Activated CD4-positive, alpha-beta T cell treated with anti-CD3 and anti-CD28 coated beads, Interleukin-2, amount 50 U/mL, for 24 hours (primary cell): ENCODE measurements around the gene POFUT2.
"Not testable (repeated sequence)": the region's sequence is repeated elsewhere in the genome, so short reads cannot be mapped to it uniquely, and the experiment has no call there.

Source experiments
- DNase-seq, 2 donors: peaks; one replicate each; pipeline ENCODE4 v3.0.0-alpha.2; 2020; ENCODE audit warnings: low read depth in 1 of 2, low spot score in 1 of 2

Gene POFUT2

DNA sequence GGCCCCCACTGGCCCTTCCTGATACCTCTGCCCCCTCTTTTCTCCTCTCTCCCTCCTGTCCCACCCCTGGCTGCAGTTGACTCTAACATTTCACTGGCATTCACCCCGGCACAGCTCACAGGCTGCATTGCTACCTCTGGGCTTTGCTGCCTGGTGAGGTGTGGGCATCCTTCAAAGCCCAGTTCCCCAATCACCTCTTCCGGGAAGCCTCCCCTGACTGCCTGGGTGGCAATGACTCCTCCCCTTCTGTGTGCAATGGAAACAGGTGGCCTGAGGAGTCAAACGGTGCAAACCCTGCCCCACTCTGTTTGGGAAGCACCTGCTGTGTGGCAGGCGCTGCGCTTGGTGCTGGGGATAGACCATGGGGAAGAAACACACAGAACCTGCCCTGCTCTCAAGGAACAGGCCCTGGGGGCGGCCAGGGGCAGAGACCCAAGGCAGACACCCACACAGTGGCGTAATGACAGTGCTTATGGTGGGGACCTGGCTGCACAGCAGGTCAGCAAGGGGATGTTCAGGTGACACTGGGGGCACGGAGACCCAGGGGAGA lies 39.3 kb upstream of the POFUT2 start:
- DNase-seq, result no peak

DNA sequence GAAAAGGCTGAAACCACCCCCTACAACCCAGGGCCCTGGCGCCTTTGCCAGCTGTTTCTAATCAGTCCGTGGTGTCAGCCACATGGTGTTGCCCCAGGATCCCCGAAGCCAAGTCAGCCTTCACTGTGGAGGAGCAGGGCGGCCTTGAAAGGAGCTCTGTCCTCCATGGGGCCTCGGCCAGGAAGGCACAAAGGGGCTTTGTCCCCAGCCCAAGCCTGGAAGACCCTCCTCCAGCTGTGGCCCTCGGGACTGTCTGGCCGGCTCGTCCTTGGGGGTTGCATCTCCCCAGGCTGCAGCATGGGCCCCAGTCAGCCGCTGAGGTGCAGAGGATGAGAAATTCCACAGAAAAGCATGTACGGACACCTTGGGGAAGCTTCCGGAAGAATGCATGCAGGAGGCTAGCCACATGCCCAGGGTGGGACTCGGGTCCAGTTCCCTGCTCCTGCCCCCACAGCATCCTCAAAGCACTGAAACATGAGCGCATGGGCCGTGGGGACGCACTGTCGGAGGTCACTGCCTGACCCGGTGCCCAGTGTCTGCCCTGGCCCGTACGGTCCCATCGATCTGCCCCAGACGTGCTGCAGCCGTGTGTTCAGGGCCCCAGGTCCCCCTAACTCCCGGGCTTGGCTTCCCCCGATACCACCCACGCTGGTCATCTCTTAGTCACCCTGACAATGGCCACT lies 38.6 kb upstream of the POFUT2 start:
- DNase-seq, result no peak

DNA sequence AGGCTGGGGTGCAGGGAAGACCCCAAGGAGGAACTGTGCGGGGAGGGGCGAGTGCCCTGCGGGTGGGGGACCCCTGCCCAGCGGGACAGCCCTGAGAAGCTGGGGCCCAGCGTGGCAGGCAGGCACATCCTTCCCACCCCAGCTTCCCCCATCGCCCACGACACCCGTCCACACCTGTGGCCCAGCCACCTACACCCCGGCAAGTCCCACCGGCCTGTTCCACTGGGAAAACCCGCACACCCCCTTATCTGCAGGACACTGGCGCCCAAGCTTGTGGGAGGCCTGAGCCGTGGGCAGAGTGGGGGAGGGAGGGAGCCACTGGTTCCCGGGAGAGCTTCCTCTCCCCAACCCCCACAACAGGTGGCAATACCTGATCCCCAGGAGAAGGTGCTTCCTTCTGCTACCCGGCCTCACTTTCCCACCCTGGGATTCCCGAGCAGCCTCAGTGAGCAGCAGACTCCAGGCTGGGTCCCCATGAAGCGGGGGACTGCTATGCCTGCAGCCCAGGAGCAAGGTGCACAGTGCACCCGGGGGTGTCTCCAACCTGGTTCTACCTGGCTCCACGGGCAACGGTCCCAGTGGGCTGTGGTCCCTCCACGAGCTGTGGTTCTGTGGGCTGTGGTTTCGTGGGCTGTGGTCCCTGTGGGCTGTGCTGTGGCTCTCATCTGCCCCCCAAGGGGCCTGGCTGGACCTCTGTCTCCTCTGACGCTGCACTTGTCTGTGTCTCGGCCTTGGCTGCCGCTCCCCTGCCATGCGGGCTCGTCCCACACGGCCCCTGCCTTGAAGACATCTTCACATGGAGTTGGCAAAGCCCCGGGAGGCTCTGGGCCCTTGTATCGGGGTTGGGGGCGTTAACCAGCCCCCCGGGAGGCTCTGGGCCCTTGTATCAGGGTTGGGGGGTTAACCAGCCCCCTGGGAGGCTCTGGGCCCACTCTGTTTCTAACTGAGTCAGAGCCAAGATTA lies 37.8 kb upstream of the POFUT2 start:
- no peak for DNase-seq

DNA sequence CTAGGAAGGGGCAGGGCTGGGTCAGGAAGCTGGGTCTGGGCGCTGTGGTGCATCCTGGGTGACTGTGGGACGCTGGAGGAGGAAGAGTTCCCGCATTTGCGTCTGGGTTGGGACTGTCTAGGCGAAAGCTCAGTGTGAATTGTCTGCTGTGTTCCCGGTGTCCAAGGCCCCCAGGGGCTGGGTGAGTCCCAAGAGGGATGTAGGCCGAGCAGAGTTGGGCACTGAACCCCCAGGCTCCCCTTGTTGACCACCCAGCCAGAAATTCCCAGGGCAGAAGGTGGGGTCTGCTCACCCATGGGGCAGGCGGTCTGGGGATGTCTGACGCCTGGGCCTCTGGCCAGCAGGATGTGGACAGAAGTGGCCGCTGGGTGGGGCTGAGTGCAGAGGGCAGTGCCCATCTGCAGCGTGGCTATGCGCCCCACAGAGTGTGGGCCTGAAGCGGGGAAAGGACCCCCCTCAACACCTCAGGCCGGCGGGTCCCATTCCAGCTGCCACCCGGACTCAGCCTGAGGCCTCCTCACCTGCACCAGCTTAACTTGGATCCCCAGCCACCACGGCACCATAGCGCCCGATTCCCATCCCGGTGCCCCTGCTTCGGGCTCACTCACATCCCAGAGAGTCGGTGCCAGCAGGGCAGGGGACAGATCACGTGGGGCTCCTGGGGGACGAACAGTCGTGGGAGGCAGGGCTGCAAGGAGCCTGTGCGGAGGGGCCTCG lies 37.0 kb upstream of the POFUT2 start:
- DNase-seq, result no peak

DNA sequence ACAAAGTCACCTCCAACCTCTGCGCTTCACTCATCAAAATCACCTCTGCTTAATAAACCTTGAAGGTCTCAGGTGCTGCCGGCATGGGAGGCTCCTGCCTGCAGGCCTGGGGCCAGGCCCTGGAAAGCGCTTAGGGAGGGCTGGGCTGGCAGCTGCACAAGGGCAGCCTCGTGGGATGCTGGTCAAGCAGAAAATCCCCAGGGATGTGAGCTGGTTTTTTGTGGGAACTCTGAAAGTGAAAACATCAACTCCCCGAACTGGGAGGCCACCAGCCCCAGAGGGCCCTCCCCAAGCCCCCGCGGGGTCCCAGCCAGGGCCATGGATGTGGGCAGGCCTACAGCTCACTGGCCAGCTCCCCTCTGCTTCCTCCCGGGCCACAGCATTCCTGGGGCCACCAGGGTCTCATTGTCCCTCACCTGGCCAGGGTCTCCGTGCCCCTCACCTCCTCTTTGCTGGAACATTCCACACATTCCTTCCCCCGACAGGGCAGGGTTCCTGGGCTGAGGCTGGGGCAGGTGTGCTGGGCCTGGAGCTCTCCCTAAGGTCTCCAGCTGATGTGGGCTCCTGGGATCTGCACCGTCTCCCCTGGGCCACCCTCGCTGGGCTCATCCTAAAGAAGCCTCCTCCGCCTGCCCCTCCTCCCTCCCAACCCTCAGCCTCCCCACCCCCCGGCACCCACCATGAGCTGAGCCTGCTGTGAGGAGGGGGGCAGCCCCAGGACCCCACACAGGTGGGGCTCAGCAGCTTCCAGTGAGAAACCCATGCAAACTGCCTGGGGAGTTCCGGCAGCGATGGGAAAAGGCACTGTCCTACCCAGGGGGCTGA lies 36.0 kb upstream of the POFUT2 start:
- DNase-seq, result no peak

DNA sequence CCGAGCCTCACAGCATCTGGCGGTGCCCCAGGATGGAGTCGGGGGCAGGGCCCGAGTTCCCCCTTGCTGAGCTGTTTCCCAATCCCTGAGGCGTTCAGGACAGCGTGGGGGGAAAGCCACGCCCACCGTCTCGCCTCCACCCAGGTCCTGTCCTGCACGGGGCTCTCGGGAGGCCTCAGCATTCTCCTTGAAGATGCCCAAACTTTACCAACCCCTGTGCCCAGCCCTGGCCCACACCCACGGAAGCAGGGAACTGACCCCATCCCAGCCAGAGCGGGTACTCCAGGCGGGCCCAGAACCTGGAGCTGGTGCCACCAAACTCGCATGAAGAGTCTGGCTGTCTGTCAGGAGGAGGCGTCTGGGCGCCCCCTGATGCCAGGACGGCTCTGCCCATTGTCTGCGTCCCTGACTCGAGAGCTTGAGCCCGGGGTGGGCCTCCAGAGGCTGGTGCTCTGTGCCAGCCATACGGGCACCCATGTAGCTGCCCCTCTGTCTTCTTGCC lies 35.3 kb upstream of the POFUT2 start:
- DNase-seq, result no peak

DNA sequence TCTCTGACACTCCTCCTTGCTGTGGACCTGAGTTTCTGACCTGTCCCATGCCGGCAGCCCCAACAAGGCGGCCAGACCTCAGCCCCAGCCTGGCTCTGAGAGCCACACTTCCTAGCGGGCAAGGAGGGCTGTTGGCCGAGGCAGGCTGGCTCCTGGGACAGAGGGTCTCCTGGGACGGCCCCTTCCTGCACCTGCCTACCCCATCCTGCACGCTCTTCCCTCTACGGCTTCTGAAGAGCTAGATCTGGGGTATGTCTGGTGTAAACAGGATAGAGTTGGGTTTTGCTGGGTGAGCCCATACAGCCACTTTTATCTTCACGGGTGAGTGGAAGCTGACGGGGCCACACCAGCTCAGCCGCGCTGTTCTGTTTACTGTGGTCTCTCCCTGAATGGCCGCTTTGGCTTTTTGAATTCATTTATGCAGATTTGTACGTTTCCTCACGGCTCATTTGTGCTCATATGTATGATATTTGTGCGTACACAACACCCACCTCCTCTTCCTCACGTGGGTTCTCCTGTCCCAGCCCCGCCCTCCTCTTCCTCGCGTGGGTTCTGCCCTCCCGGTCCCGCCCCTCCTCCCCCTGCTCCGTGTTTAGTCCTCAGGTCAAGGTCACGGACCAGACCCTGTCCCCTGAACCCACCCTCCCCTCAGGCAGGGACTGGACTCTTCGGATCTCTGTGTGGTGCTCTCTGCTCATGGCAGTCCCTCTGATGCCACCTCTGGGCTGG lies 34.7 kb upstream of the POFUT2 start:
- no peak for DNase-seq

DNA sequence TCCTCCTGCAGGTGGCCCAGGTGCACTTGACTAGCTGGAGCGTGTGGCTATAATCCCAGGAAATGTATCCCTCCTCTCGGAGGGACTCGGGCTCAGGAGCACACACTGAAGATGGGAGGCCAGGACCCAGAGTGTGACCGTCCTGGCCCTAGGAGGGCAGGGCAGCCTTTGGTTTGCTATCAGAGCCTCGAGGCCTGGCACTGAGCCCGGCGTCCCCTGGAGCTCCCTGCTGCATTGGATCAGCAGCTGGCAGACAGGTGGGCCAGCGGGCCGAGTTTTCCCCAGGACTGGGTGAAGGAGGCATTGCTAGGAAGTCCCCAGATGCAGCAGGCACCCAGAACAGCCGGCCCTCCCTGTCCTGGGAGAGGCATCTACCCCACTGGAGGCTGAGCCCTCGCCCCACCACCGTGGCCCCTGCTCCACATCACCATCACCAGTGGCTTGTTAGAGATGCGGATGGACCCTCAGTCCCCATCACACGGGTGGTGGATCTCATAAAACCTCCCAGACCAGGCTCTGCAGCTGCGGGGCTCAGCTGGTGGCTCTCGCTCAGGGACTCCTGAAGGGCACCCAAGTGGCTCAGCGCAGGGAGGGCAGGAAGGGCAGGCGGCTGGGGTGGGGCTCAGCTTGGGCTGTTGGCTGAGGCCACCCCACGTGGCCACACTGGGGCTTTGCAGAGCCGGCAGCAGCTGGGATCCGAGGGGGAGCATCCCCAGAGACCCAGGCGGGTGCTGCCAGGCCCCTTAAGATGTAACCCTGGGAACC lies 32.7 kb upstream of the POFUT2 start:
- DNase-seq, result no peak

DNA sequence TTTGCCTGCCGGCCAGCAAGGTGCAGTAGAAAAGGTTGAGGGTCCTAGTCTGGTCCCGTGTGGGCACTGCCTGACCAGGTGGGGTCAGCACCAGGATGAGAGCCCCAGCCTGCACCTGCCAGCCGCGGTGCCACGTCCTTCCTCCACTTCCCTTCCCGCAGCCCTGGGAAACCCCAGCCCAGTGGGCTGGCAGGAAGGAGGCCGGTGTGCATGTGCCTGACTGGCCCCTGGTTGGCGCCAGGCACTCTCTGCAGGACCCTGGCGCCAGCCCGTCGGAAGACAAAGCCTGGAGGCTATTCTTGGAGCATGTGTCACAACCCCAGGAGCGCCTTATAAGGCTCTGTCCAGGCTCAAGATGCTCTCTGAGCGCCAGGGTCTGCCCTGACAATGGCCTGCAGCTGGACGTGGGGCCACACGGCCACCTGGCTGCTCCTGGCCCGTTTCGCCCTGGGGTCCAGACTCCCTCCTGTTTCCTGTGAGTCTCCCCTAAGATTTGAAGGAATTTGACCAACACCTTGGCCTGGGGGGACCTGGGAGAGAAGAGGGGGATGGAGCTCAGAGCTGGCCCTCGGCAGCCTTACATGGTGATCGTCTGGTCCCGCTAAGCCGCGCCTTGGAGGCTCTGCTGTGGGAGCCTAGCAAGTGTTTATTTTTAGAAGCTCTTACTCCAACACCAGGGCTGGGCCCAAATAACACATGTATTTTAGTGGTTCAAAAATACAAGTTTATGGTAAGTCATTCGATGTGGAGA lies 31.9 kb upstream of the POFUT2 start:
- DNase-seq, result no peak

DNA sequence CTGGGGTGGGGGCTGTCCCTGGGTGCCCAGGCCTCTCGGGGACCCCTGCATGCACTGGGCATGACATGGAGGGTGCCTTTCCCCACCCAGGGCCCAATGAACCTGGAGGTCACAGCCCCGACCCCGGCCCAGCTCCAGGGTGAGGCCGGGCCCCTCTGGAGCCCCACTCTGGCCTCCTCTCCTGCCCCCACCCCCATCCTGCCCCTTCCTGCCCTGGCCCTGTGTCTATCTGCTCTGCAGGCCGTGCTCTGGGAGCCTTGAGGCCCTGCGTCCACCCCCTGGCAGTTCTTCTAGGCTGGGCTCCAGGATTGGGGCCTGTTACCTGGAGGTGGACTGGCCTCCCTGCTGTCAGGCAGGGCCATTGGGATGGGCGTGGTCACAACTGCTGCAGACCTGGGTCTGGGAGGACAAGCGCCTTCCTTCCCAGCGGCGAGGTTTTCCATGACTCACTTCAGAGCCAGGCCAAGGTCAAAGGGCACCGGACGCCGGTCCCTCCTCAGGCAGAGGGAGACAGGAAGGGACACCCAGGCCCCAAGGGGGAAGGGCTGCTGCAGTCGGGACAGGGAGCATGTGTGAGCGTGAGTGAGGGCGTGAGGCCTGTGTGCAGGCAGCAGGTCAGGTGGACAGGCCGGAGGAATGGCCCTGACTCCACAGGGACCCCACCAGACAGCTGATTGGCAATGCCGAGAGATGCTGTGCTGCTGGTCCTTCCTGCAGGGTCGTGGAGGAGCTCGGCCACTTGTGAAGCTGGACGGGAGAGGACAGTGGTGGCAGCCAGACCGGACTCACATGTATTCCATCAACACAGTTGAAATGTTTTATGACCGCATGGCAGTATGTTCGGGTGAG lies 31.1 kb upstream of the POFUT2 start:
- no peak for DNase-seq

DNA sequence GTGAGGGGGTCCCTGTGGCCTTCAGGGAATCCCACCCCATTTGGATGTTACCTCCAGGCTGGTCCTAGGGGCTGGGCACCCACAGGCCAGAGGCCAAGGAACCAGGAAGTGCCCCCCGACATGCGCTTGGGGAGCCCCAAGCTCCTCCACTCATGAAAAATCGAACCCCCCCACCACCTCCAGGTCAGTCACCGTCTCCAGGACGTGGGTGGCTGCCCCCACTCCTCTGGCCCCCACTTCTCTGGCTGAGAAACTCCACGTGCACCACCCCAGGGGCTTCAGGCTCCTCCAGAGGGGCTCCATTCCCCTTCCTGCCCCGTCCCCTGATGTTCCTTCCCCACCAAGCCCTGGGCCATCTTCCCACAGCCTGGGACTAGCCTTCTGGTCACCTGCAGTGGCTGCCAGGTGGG lies 30.5 kb upstream of the POFUT2 start:
- DNase-seq, result no peak

DNA sequence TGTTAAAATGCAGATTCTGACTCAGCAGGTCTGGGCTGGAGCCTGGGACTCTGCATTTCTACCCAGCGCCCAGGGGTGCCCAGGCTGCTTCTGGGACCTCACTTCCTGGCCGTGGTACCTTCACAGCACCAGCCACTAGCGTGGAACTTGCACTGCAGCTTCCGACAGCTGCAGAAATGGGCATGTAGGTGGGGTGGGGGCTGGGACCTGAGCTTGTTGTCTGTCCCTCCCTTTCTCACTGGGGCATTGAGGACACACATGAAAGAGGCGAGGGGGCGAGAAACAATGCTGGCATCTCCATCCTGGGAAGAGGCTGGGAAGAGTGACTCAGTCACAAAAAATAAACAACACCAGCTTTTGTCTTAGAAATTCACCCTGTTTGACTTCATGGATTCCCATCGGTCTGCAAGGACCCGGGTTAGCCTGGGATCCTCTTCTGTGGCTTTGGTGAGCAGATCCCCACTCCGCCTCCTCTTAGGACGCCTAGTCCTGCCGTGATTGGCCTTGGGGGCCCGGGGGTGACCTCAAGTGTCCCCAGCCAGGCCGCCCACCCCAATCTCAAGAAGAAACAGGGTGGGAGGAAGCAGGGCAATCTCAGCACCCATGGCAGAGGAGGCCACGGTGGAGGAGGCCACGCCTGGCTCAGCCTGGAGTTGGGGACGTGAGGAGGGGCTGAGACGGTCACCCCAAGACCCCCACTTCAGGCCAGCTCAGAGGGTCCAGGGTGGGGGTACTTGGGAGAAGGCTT lies 29.9 kb upstream of the POFUT2 start:
- DNase-seq, result no peak

DNA sequence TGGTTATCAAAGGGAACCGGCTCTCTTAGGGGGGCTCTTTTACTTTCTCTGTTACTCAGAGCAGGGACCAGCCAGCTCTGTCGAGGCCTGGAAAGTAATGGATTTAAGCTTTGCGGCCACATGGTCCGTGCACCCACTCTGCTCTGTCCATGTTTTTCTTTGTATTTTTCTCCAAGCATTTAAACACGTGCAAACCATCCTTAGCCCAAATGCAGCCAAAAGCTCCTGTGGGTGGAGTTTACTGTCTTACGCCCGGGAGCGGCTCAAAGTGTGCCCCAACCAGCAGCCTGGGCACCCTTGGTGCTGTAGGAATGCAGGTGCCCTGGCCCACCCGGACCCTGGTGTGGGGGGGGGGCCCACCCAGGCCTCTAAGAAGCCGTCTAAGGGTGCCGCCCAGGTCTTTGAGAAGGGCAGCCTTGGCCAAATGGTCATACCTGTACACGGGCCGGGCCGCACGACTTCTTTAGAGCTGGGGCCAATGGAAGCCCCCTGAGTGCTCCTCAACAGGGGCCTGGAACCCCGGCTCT lies 29.2 kb upstream of the POFUT2 start:
- no peak for DNase-seq

DNA sequence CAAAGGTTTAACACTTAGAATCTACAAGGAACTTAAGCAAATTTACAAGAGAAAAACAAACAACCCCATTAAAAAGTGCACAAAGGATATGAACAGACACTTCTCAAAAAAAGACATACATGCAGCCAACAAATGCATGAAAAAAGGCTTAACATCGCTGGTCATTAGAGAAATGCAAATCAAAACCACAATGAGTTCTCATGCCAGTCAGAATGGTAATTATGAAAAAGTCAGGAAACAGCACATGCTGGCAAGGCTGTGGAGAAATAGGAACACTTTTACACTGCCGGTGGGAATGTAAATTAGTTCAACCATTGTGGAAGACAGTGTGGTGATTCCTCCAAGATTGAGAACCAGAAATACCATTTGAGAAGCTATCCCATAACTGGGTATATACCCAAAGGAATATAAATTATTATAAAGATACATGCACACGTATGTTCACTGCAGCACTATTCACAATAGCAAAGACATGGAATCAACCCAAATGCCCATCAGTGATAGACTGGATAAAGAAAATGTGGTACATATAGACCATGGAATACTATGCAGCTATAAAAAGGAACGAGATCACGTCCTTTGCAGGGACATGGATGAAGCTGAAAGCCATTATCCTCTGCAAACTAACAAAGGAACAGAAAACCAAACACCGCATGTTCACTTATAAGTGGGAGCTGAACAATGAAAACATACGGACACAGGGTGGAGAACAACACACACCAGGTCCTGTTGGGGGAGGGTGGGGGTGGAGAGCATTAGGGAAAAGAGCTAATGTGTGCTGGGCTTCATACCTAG lies 28.2 kb upstream of the POFUT2 start:
- DNase-seq, result not testable (repeated sequence)

DNA sequence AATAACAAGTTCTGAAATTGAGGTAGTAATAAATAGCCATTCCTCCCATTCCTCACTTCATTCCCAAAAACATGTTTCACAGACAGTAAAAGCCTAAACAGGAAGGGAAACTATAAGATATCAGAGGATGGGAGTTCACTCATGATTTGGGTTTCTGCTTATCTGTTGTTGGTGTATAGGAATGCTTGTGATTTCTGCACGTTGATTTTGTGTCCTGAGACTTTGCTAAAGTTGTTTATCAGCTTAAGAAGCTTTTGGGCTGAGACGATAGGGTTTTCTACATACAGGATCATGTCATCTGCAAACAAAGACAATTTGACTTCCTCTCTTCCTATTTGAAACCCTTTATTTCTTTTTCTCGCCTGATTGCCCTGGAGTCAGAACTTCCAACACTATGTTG lies 26.0 kb upstream of the POFUT2 start:
- no peak for DNase-seq

DNA sequence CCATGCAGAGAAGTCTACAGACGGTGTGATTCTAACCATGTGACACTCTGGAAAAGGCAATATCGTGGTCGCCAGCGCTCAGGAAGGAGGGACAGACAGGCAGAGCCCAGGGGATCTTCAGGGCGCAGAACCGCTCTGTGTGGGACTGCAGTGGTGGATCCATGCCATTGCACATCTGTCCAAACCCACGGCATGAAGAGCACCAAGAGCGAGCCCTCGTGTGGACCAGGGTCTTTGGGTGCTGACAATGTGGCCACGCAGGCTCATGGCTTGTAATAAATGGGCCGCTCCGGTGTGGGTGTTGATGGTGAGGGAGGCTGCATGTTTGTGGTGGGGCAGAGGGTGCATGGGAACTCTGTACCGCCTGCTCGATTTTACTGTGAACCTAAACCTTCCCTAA lies 25.3 kb upstream of the POFUT2 start:
- no peak for DNase-seq
